Vagina (tissue), 2 donors: ENCODE results near the gene GATA5. TPM values are rescaled to one million over a fixed set of nuclear protein-coding genes. Genes with fewer than 3 reads are reported as not detected.

ENCODE experiments used
- DNase-seq, 2 donors: peaks; one replicate each; pipeline ENCODE4 v3.0.0-alpha.2; 2017; ENCODE audit errors: extremely low spot score in 2 of 2
- H3K27ac ChIP-seq: fragments of 200-600 bp; sonication (generic); one replicate; pipeline ENCODE4 v1.5.1; 2019
- H3K27me3 ChIP-seq: fragments of 200-600 bp; sonication (generic); one replicate; pipeline ENCODE4 v1.5.1; 2019
- H3K36me3 ChIP-seq, 2 donors: fragments of 200-600 bp; sonication (generic); one replicate each; pipeline ENCODE4 v1.5.1; 2017 to 2019
- H3K4me1 ChIP-seq: fragments of 200-600 bp; sonication (generic); one replicate; pipeline ENCODE4 v1.5.1; 2019
- H3K4me3 ChIP-seq, 2 donors: fragments of 200-600 bp; sonication (generic); 1 replicate in 1 of 2; 2 replicates in 1 of 2; pipeline ENCODE4 v1.5.1; 2016 to 2019
- H3K9me3 ChIP-seq: fragments of 200-600 bp; sonication (generic); one replicate; pipeline ENCODE4 v1.5.1; 2019
- POLR2A ChIP-seq, 2 donors: fragments of 450-650 bp; IDR thresholded peaks; one replicate each; pipeline ENCODE4 v1.6.1; 2017; ENCODE audit warnings: antibody characterized with exemption in 2 of 2, mild to moderate bottlenecking in 2 of 2, moderate library complexity in 2 of 2
- POLR2AphosphoS5 ChIP-seq, 2 donors: sonication (generic); formaldehyde crosslinking; IDR thresholded peaks; one replicate each; pipeline ENCODE4 v1.9.0; 2017; ENCODE audit warnings: antibody characterized with exemption in 2 of 2, mild to moderate bottlenecking in 2 of 2, low read depth in 1 of 2; ENCODE audit not compliant: insufficient read depth in 1 of 2
- intact Hi-C: fragments of 100-400 bp; cut with DNase I; formaldehyde crosslinking; loops from one replicate; pipeline ENCODE4 v1.15.1; 2023
- total RNA-seq: library from RNA; depleted of rRNA; stranded (reverse); fragments of >200 nt; gene quantifications from one replicate; pipeline ENCODE4 v1.2.3, GENCODE V29; 2016
- TF ChIP-seq, protein P1 (sequence below), 3 experiments: fragments of 450-650 bp in 2 of 3; fragments of 200-600 bp in 1 of 3; sonication (generic) in 1 of 3; IDR thresholded peaks; one replicate each; pipeline ENCODE4 v1.5.1; 2017 to 2019; ENCODE audit warnings: antibody characterized with exemption in 3 of 3, mild to moderate bottlenecking in 2 of 3, moderate library complexity in 2 of 3

The GATA5 gene
- total RNA-seq, 1 donor from 2014 or later: 7.9 TPM

DNA sequence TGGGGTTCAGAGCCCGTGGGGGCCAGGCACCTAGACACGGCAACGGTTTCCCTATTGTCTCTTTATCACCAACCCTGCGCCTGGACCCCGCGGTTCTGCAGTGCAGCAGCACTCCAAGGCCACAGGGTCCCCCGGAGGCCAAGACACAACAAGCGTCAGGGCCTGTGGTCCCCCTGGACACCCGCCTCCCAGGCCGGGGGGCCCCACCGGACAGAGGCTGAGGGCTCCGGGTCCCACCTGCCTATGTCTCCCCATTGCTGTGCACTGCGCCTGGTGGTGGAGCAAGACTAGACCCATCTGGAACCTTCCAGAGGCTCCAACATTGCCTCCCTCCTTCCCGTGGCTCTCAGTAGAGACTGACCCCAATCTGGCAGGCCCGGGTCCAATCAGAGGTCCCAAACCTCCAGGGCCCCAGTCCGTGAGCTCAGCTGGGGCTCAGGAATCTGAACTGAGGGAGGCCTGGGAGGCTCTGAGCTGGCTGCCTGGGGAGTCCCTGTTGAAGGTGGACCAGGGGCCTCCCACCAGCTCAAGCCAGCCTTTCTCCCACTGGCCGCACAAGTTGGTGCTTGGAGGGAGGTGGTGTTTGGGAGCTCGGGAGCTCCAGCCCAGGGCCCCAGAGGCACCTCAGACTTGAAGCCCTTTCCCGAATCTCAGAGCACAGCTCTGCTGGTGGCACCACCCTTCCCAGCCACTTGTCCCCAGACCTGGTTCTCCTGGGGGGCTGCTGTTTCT lies 8.8 kb downstream of the GATA5 start:
- Histone ChIP-seq H3K4me3 (no peak overlapping the region), H3K27ac (no peak overlapping the region), H3K4me1 (no peaks in the 10 kb centered on the region), H3K27me3 (no peaks in the 10 kb centered on the region), H3K9me3 (no peaks in the 10 kb centered on the region), H3K36me3 (no peaks in the 10 kb centered on the region)
- DNase-seq: no peak
- intact Hi-C loops: no loop called here
- TF ChIP-seq, protein P1, sequence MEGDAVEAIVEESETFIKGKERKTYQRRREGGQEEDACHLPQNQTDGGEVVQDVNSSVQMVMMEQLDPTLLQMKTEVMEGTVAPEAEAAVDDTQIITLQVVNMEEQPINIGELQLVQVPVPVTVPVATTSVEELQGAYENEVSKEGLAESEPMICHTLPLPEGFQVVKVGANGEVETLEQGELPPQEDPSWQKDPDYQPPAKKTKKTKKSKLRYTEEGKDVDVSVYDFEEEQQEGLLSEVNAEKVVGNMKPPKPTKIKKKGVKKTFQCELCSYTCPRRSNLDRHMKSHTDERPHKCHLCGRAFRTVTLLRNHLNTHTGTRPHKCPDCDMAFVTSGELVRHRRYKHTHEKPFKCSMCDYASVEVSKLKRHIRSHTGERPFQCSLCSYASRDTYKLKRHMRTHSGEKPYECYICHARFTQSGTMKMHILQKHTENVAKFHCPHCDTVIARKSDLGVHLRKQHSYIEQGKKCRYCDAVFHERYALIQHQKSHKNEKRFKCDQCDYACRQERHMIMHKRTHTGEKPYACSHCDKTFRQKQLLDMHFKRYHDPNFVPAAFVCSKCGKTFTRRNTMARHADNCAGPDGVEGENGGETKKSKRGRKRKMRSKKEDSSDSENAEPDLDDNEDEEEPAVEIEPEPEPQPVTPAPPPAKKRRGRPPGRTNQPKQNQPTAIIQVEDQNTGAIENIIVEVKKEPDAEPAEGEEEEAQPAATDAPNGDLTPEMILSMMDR (IDR thresholded peaks at IDR 0.05): no peak
- no peak for TF ChIP-seq POLR2A (IDR thresholded peaks at IDR 0.05)
- no peak for TF ChIP-seq POLR2AphosphoS5 (IDR thresholded peaks at IDR 0.05; ENCODE audit: insufficient read depth in 1 of 2, low read depth in 1 of 2)

DNA sequence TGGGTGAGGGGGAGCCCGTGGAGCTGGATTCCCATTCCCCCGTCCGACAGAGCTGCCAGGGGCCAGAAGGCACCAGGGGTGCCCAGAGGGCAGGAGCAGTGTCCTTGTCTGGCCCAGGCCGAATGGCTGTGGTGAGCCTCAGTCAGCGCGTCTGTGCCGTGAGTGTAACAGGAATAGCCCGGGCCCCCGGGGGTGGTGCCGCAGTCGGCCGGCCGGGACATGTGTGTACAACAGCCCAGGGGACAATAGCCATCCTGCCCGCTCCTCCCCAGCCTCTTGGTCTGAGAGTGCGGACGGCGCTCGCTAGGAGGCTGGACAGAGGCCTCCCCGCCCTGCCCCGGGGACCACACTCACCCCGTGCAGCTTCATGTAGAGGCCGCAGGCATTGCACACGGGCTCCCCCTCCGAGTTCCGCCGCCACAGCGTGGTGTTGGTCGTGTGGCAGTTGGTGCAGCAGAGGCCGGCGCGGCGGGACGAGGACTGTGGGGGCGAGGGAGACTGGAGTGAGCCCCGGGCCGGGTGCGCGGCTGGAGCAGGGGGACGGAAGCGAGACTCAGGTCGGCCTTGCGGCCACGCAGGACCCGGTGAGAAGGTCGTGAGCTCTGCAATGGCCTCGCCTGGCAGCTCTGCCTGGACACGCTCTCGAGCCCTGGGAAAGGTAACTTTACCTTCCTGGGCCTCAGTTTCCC lies 9.6 kb downstream of the GATA5 start:
- Histone ChIP-seq H3K9me3 (no peaks in the 10 kb centered on the region), H3K4me1 (no peaks in the 10 kb centered on the region), H3K4me3 (no peak overlapping the region), H3K27ac (no peak overlapping the region), H3K36me3 (no peaks in the 10 kb centered on the region), H3K27me3 (no peaks in the 10 kb centered on the region)
- intact Hi-C loops: no loop called here
- TF ChIP-seq, protein P1 (IDR thresholded peaks at IDR 0.05): no peak
- TF ChIP-seq POLR2AphosphoS5 (IDR thresholded peaks at IDR 0.05; ENCODE audit: insufficient read depth in 1 of 2, low read depth in 1 of 2) (no peak), POLR2A (IDR thresholded peaks at IDR 0.05) (no peak)
- no peak for DNase-seq

DNA sequence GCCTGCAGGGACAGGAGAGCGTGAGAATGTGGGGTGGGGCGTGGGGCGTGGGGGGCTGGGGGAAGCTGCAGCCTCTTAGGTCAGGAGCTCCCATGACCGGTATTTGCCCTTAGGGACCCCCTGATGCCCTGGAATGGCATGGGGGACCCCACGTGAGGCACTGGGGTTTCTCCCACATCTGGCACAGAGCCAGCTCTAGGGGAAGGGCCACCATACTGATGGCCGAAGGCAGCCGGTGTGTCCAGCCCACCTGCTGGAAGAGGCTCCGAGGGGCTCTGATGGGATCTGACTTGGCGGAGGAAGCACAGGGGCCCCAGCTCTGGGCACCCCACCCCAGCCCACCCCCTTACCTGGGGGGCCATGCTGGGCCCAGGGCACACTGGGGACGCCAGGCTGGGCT lies 10.8 kb downstream of the GATA5 start:
- intact Hi-C loops: no loop called here
- no peaks in the 10 kb centered on the region for H3K4me1 ChIP-seq
- no peaks in the 10 kb centered on the region for H3K36me3 ChIP-seq
- no peak for DNase-seq
- no peaks in the 10 kb centered on the region for H3K27me3 ChIP-seq
- no peak overlapping the region for H3K4me3 ChIP-seq
- no peak overlapping the region for H3K27ac ChIP-seq
- TF ChIP-seq POLR2AphosphoS5 (IDR thresholded peaks at IDR 0.05; ENCODE audit: insufficient read depth in 1 of 2, low read depth in 1 of 2) (no peak), POLR2A (IDR thresholded peaks at IDR 0.05) (no peak)
- TF ChIP-seq, protein P1 (IDR thresholded peaks at IDR 0.05): no peak
- no peaks in the 10 kb centered on the region for H3K9me3 ChIP-seq

DNA sequence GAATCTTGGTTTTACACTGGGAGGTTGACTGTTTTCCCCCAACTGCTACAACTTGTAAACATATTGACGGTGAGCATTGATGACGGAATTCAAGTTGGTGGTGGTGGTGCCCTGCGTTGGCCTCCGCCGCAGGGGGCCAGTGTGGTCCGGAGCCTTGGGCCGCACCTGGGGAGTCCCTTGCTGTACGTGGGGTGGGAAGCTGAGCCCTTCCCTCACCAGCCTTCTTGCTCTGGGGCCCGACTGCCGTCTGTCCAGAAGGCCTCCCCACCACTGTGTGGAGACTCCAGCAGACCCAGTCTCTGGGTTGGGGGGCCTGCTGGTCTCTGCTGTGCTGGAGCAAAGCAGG lies 11.4 kb downstream of the GATA5 start:
- intact Hi-C loops: no loop called here
- H3K27me3 ChIP-seq: no peaks in the 10 kb centered on the region
- no peaks in the 10 kb centered on the region for H3K4me1 ChIP-seq
- no peak overlapping the region for H3K27ac ChIP-seq
- no peak overlapping the region for H3K4me3 ChIP-seq
- no peak for TF ChIP-seq POLR2A (IDR thresholded peaks at IDR 0.05)
- TF ChIP-seq, protein P1 (IDR thresholded peaks at IDR 0.05): no peak
- no peaks in the 10 kb centered on the region for H3K9me3 ChIP-seq
- no peaks in the 10 kb centered on the region for H3K36me3 ChIP-seq
- no peak for DNase-seq
